Effector memory CD4-positive, alpha-beta T cell (primary cell): Measurements from ENCODE around the gene PMPCA.

Experiments
- DNase-seq, 3 donors: peaks; one replicate each; pipeline ENCODE4 v3.0.0-alpha.2; 2020
- H3K27ac ChIP-seq: 2 replicates; pipeline ENCODE4 v1.7.0; 2013; ENCODE audit warnings: mild to moderate bottlenecking, low read length, moderate library complexity; ENCODE audit not compliant: insufficient read depth, poor library complexity, severe bottlenecking
- H3K27me3 ChIP-seq: replicated peaks from 2 replicates; pipeline ENCODE4 v1.7.0; 2013; ENCODE audit warnings: mild to moderate bottlenecking, low read length; ENCODE audit not compliant: insufficient read depth, control insufficient read depth, poor library complexity, severe bottlenecking
- H3K36me3 ChIP-seq: 2 replicates; pipeline ENCODE4 v1.7.0; 2013; ENCODE audit warnings: mild to moderate bottlenecking, low read length, moderate library complexity; ENCODE audit not compliant: control insufficient read depth, insufficient read depth
- H3K4me1 ChIP-seq: 2 replicates; pipeline ENCODE4 v1.7.0; 2013; ENCODE audit warnings: low read length, mild to moderate bottlenecking; ENCODE audit not compliant: control insufficient read depth, insufficient read depth, poor library complexity, severe bottlenecking
- H3K4me3 ChIP-seq: 2 replicates; pipeline ENCODE4 v1.7.0; 2013; ENCODE audit warnings: low read length, low read depth, mild to moderate bottlenecking; ENCODE audit not compliant: insufficient read depth, poor library complexity, severe bottlenecking
- H3K9me3 ChIP-seq: 2 replicates; pipeline ENCODE4 v1.7.0; 2013; ENCODE audit warnings: mild to moderate bottlenecking, low read length, moderate library complexity; ENCODE audit not compliant: control insufficient read depth

The PMPCA gene

DNA sequence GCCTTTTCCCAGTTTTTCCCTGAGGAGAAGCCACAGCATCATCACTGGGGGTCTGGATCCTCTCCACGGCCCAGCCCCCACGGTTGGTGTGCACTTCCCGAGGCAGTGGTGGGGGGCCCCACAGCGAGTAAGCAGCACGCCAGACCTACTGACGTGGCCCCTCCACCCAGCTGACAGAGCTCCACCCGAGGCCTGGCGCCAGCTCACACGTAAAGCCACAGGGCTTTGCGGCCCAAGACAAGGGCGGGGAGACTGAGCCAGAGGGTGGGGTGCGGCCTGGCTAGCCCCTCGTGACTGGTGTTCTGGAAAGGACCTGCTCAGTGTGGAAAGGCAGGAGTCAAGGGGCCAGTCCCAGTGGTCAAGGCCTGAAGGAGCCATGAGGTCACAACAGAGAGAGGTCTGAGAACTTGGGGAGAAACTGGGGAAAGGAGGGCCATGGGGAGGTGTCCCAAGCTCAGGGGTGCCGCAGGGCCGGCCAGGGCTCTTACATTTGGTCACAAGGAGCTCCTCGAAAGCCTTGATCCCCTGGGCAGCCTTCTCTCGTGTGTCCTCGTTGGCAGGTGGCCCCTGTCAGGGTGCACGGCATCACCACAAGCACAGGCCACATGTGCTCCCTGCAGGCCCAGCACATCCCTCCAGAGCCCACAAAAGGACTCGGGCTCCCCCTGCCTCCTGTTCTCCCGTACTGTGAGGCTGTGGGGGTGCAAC is 16.0 kb upstream of the PMPCA start:
- Histone ChIP-seq H3K4me1 (peaks cover 11% of the 10 kb centered on the region), H3K27me3 (no peaks in the 10 kb centered on the region), H3K36me3 (peaks cover 58% of the 10 kb centered on the region), H3K9me3 (no peaks in the 10 kb centered on the region), H3K27ac (no peak overlapping the region), H3K4me3 (no peak overlapping the region)
- DNase-seq = no peak

DNA sequence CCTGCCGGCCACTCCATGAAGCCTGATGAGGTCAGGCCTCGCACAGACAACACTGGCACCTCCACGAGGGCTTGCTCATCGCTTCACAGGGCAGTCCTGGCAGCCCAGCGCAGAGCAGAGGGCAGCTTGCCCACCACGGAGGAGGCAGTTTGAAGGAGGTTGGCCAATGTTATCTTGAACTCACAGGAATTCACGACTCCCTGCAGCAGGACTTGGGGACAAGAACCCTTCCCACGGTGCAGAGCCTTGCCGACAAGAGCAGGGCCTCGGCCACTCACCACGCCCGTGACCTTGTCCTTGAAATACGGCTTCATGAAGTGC is 15.5 kb upstream of the PMPCA start:
- peaks cover 53% of the 10 kb centered on the region for H3K36me3 ChIP-seq
- DNase-seq = no peak
- no peaks in the 10 kb centered on the region for H3K27me3 ChIP-seq
- H3K27ac ChIP-seq = no peak overlapping the region
- H3K4me3 ChIP-seq = no peak overlapping the region
- H3K4me1 ChIP-seq = peaks cover 12% of the 10 kb centered on the region
- H3K9me3 ChIP-seq = no peaks in the 10 kb centered on the region

DNA sequence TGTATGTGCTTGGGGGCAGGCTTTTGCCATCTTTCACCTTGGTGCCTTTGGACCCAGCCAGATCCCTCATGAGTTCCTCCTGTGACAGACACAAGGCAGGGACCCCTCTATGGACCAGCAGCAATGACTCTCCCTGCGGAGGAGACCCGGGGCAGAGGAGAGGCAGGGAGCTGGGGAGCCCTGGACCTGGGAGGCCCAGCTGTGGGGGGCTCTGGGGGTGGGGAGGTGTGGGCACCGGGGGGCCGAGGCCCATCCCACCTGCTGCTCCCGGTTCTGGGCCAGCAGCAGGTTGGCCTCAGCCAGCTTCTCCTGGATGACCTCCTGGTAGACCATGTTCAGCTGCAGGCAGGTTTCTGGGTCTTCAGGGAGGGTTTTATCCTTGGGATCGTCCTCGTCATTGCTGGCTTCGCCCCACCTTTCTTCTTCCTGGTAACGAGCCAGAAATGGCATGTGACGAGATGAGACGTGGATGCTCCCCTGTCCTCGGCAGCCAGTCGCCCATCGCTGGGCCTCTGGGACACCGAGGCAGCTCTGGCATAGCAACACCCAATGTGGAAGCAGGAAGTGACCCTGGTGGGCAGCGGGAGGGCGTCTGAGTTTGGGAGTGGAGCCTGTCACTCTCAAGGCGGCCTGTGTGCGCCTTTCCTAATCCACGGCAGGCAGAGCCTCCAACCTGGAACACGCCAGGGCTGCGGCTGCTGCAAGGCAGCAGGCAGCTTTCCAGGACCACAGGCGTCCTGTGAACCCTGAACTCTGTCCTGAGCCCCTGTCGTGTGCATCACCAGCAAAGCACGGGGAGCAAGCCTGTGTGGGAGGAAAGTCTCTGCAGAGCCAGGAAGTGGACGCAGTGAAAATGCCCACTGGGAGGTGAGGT is 14.9 kb upstream of the PMPCA start:
- Histone ChIP-seq H3K4me3 (no peak overlapping the region), H3K27ac (no peak overlapping the region), H3K4me1 (peaks cover 17% of the 10 kb centered on the region), H3K9me3 (no peaks in the 10 kb centered on the region), H3K36me3 (peaks cover 52% of the 10 kb centered on the region), H3K27me3 (no peaks in the 10 kb centered on the region)
- no peak for DNase-seq

DNA sequence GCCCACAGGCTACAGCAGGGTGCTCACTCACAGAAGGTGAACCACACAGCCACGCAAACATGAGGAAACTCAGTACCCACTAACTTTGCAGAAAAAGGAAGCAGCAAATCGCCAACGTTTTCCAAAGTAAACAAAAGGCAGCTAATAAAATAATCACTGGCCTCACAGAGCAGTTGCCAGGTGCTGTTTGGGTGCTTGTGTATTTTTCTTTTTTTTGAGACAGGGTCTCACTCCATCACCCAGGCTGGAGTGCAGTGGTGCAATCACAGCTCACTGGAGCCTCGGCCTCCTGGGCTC is 14.3 kb upstream of the PMPCA start:
- Histone ChIP-seq H3K4me3 (no peak overlapping the region), H3K27ac (no peak overlapping the region), H3K27me3 (no peaks in the 10 kb centered on the region), H3K9me3 (no peaks in the 10 kb centered on the region), H3K4me1 (peaks cover 20% of the 10 kb centered on the region), H3K36me3 (peaks cover 49% of the 10 kb centered on the region)
- DNase-seq = no peak

DNA sequence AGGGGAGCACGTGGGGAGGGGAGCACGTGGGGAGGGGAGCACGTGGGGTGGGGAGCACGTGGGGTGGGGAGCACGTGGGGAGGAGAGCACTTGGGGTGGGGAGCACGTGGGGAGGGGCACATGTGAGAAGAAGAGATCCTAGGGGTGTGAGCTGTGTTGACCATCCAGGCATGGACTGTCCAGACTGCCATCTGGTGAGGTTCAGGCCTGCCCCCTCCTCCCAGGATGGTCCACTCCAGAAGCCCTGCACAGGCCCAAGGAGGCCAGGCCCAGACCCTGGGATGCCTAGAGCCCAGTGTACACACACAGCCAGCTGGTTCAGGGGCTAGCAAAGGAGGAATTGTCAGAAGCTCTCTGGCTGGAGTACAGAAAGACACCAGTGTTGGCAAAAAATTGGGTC is 12.8 kb upstream of the PMPCA start:
- no peak for DNase-seq
- Histone ChIP-seq H3K9me3 (no peaks in the 10 kb centered on the region), H3K4me1 (peaks cover 22% of the 10 kb centered on the region), H3K27me3 (no peaks in the 10 kb centered on the region), H3K4me3 (no peak overlapping the region), H3K36me3 (peaks cover 36% of the 10 kb centered on the region), H3K27ac (no peak overlapping the region)

DNA sequence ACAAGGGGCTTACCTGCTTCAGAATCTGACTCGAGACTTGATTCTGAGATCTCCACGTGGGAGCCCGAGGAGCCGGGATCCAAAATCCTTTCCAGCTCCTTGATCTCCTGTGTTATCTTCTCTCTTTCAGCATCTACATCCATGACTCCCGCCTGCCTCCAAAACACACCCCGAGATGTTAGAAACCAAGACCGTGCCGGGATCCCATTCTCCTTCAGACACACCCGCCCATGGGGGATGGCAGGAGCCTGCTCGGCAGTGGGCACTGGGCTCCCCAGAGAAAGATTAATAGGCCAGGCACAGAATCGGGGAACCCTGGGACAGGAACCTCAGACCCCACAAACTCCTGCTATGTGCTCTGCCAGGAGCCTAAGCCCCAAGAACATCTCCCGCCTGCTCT is 12.2 kb upstream of the PMPCA start:
- H3K36me3 ChIP-seq = peaks cover 34% of the 10 kb centered on the region
- no peaks in the 10 kb centered on the region for H3K27me3 ChIP-seq
- no peaks in the 10 kb centered on the region for H3K9me3 ChIP-seq
- no peak overlapping the region for H3K4me3 ChIP-seq
- DNase-seq = no peak
- no peak overlapping the region for H3K27ac ChIP-seq
- H3K4me1 ChIP-seq = peaks cover 26% of the 10 kb centered on the region

DNA sequence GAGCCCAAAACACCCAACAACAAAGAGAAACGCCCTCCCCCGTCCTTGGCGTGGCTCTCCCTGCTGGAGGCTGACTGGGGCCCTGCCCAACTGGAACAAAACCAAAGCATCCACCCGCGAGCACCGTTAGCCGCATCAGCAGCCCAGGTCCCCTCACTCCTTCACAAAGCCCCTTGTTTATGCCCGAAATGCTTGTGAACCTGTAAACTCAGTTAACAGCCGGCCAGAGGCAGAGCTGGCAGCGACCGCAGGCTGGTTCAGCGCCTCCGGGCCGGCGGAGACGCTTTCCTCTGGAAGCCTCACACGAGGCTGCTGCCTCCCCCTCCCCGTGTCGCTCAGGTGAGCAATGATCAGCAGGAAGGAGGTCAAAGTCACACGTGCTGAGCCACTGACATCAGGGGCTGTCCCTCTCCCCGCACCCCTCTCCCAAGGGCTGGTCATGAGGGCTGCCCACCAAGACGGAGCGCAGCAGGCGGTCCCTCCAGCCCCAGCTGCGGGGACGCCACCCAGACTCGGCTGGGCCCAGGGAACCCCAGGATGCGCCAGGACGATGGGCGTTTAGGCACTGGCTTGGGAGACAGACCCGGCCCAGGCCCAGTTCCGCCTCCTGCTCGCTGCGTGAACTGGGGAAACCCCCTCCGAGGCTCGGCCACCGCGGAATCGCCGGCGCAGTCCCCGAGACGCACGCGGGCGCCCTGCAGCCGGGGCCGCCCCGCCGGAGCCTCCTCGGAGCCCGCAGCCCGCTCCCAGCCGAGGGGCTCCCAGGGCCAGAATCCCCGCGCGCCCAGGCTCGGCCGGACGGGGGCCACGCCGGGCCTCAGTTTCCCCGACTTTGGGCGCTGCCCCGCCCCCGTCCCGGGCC is 11.1 kb upstream of the PMPCA start:
- Histone ChIP-seq H3K27ac (peak overlapping the region; percentile 51), H3K27me3 (no peaks in the 10 kb centered on the region), H3K4me3 (peak overlapping the region; percentile 81), H3K9me3 (no peaks in the 10 kb centered on the region), H3K4me1 (peaks cover 37% of the 10 kb centered on the region), H3K36me3 (peaks cover 24% of the 10 kb centered on the region)
- DNase-seq = peak; percentile 20 to 45 (median 25)

DNA sequence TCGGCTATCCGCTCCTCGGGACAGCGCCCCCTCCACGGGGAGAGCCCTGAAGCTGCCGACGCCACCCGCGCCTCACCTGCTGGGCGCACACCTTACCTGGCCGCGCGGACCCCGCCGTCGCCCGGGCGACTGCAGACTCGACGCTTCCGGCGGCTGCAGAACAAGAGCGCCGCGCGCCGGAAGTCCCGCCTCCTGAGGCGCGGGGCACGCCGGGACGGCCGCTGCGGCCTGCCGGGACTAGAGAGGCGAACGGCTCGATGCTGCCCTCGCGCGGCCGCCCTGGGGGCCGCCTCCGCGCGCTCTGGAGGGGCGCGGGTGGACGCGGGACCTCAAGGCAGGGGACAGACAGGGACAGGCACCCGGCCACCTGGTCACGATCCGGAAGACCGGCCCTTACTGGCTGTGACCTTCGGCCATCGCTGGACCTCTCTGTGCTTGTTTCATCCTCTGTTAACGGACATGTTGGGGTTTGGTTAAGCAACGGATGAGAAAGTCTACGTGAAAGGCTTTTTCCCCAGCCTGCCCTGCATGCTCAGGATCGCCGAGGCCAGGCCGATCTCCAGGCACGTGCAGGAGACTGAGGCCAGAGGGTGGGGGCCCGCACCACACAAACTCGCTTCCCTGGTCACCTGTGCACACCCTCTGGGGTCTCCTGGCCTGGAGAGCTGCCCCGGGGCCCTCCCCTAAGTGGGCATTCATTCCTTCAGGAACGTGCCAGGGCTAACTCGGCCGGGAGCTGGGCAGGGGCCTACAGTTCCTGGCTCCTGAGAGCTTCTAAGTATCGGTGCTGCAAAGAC is 10.2 kb upstream of the PMPCA start, which contains the start of gene SNAPC4:
SNAPC4 (minus strand) TSS at position 133 of the 797 bp plus-strand sequence. CDS start 1,742 bp downstream, outside the sequence.
- H3K9me3 ChIP-seq = no peaks in the 10 kb centered on the region
- peak within 1 kb of the TSS; percentile 81 for H3K4me3 ChIP-seq
- H3K36me3 ChIP-seq = peaks cover 20% of the 10 kb centered on the region
- DNase-seq = peak; percentile 71 to 79 (median 71)
- H3K27me3 ChIP-seq = no peaks in the 10 kb centered on the region
- H3K4me1 ChIP-seq = peaks cover 45% of the 10 kb centered on the region
- H3K27ac ChIP-seq = peak within 1 kb of the TSS; percentile 51

DNA sequence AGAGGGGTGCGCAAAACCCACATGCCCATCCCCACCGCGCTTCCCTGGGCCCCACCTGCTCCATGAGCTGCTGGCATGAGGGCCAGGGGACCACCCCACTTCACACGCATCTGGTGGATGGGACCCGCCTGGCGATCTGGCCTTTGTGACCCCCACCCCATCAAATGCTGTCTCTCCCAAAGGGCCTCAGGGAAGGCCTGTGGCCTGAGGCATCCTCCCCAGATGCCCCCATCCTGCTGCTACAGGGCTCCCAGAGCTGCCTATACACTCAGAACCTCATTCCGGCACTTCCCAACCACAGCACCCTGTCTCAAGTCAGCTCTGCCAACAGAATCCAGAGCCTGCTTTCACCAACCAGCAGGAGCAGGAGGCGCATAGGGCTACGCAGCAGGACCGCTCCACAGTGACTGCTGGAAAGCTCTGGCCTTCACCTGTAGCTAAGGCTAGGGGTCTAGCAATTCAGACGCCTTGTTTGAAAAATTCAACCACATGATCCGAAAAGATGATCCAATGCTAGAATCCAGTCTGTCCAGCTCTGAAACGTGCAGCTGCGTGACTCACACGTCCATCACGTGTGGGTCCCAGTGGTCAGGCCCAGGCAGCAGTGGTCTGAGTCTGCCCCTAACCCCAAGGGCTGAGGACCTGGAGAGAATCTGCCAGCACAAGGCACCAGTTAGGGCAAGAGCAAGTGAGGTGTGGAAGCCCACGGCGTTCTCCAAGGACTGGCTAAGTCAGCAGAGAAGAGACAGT is 9.1 kb upstream of the PMPCA start:
- no peak for DNase-seq
- Histone ChIP-seq H3K4me3 (no peak overlapping the region), H3K4me1 (peaks cover 50% of the 10 kb centered on the region), H3K27ac (no peak overlapping the region), H3K27me3 (no peaks in the 10 kb centered on the region), H3K36me3 (peaks cover 21% of the 10 kb centered on the region), H3K9me3 (no peaks in the 10 kb centered on the region)
